HT-29 (cell line): Measurements from ENCODE around the gene BPIFB3. TPM values are rescaled to one million over a fixed set of nuclear protein-coding genes. Genes with fewer than 3 reads are reported as not detected.
"Not testable (repeated sequence)": the region's sequence is repeated elsewhere in the genome, so short reads cannot be mapped to it uniquely, and the experiment has no call there.

Experiments used
- DNase-seq: peaks from one replicate; pipeline ENCODE4 v3.0.0-alpha.2; 2015; ENCODE audit warnings: low spot score
- total RNA-seq: library from RNA; depleted of rRNA; stranded (reverse); fragments of >200 nt; shearing (Covaris generic); gene quantifications from 2 replicates; pipeline ENCODE4 v1.2.3, GENCODE V29; 2014

The BPIFB3 gene
- total RNA-seq, 1 experiment from 2014 or later = not detected

DNA sequence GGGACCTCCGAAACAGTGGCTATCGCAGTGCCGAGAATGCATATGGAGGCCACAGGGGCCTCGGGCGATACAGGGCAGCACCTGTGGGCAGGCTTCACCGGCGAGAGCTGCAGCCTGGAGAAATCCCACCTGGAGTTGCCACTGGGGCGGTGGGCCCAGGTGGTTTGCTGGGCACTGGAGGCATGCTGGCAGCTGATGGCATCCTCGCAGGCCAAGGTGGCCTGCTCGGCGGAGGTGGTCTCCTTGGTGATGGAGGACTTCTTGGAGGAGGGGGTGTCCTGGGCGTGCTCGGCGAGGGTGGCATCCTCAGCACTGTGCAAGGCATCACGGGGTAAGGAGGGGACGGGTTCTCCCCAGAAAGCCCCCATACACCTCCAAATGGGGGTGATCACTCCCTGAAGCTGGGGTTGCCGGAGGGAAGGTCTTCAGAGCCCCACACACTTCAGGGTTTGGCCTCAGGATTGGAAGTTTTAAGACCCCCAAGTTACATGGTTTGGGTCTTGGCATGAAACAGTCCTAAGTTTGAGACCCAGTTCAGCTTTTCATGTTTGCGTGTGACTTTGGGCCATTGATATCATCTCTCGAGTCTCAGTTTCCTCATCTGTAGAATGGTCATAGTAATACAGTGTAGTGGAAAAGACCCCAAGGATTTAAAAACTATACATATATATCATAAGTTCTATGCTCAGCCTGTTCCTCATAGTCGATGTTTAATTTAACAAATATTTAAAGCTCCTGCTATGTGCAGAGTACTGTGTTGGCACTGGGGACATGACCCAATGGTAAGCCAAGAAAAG is 30.0 kb downstream of the BPIFB3 start:
- no peak for DNase-seq

DNA sequence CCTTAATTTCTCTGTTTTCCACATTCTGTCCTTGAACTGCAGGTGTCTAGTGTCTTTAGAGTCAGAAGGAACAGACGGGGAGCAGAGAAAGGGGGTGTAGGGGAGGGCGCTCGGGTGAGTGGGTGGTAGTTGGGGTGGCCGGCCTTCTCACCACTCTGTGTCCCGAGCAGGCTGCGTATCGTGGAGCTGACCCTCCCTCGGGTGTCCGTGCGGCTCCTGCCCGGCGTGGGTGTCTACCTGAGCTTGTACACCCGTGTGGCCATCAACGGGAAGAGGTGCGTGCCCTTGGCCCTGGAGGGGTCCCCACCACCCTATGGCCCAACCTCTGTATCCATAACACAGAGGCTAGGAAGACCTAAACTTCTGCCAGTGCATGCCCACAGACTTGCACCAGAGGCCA is 31.0 kb downstream of the BPIFB3 start:
- no peak for DNase-seq

DNA sequence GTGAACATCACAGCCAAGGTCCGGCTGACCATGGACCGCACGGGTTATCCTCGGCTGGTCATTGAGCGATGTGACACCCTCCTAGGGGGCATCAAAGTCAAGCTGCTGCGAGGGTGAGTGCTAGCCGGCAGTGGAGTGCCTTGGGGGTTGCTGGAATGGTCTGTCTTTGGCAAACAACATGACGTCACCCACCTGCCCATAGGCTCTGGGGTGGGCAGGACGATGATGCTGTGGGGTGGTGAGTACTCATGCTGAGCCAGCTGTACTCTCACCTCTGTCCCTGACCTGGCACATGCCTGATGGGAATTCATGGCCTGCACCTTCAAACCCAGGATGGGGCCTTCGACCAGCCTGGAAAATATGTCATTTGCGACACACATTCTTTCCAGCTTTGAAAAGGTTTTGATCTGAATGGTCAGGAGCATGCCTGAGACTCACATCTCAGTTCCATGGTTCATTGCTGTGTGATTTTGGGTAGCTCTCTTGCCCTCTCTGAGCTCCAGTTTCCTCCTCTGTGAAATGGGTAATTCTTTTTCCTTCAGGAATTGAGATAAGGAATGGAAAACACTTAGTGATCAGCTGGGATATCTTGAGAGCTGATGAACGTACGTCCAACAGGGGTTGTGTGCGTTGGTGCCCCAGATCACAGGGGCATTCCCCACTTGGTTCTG is 32.5 kb downstream of the BPIFB3 start:
- DNase-seq = no peak

DNA sequence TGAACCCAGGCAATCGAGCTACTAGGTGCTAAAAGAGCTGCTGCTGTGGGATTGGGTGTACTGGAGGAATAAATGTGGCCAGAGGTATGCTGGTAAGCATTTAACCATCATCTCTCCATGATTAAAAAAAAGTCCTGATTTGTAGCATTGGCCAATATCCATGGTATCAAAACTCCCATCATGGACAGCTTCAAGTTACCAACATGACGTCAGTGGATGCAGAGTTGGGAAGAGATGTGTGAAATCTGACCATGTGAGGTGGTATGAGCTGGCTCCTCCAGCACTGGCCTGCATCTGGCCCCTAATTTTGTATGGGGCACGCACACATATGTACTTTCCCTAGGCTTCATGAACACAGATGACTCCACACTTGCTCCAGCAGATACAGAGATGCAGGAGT is 37.4 kb downstream of the BPIFB3 start:
- no peak for DNase-seq

DNA sequence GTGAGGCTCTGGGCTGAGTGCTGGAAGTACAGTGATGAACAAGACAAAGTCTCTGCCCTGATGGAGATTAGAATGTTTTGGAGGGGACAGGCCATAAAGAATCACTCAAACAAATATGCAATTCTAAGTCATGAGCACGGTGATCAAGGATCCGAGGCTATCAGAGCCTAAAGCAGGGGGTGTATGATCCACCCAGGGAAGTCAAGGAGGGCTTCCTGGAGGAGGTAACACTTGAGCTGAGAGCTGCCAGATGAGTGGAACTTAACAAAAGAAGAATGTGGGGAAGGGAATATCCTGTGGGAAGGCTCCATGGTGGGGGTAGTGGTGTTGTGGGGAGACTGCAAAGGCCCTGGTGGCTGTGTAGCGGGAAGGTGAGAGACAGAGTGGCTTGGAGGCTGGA is 38.0 kb downstream of the BPIFB3 start:
- DNase-seq = no peak

DNA sequence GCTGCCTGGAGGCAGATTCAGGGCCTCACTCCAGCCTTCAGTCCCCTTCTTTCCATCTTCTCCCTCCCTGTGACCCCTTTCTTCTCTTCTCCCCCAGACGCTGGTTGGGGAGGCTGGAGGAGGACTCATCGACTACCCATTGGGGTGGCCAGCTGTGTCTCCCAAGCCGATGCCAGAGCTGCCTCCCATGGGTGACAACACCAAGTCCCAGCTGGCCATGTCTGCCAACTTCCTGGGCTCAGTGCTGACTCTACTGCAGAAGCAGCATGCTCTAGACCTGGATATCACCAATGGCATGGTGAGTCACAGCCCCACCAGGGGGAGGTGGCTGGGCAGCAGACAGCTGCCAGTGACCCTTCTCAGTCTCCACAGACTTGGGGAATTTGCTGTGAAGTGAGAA is 38.7 kb downstream of the BPIFB3 start:
- no peak for DNase-seq

DNA sequence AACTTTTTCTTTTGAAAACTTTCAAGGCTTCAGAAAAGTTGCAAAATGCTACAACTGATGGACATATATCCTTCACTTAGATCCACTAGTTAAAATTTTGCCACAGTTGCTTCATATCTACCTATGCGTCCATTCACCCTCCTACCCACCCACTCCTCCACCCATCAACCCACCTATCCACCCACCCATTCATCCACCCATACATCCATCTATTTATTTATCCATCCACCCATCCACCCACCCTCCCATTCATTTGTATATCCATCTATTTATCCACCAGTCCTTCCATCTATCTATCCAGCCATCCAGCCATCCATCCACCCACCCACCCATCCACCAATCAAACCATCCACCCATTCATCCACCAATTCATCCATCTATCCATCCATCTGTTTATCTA is 39.4 kb downstream of the BPIFB3 start:
- DNase-seq = no peak

DNA sequence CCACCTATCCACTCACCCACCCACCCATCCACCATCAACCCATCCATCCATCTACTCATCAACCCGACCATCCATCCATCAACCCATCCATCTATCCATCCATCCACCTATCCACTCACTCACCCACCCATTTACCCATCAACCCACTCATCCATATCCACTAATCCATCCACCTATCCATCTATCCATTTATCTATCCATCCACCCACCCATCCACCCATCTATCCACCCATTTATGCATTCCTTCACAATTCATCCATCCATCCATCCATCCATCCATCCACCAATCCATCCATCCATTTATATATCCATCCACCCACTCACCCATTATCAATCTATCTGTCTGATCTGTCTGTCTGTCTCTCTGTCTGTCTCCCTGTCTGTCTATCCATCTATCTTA is 39.9 kb downstream of the BPIFB3 start:
- DNase-seq = no peak

DNA sequence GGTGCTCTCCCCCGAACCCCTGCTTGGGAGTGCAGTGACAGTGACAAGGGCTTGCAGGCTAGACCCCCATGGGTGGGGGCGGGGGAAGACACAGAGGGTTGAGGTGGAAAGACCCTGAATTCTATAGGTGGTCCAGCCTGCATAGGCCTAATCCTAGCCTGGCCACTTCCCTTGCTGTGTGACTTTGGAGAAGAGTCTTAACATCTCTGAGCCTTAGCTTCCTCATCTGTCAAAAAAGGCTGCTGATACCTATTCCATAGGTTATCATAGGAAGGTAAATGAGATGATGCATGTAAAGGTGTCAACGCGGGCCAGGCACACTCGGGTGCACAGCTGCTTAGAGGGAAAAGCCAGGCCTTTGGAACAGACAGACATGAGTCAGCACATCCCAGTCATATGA is 41.5 kb downstream of the BPIFB3 start:
- DNase-seq = no peak

DNA sequence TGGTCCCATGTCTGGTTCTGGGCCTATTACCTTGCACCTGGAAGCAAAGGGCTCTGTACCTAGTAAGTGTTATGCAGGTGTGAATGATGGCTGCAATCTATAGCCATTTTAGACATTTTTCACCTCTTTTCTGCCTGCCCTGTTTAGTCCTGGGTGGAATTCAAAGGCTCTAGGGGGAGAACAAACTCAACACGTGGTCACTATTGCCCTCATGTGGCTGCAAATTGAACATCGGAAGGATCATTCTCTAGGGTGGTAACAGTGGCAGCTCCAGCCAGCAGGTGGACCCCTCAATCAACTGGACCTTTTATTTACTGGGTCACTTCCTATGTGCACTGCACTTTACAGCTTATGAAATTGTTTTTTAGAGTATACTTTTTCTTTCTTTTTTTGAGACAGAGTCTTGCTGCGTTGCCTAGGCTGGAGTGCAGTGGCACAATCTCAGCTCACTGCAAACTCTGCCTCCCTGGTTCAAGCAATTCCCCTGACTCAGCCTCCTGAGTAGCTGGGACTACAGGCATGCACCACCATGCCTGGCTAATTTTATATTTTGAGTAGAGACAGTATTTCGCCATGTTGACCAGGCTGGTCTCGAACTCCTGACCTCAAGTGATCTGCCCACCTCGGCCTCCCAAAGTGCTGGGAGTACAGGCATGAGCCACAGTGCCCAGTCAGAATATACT is 42.3 kb downstream of the BPIFB3 start:
- peak; percentile 89 for DNase-seq

DNA sequence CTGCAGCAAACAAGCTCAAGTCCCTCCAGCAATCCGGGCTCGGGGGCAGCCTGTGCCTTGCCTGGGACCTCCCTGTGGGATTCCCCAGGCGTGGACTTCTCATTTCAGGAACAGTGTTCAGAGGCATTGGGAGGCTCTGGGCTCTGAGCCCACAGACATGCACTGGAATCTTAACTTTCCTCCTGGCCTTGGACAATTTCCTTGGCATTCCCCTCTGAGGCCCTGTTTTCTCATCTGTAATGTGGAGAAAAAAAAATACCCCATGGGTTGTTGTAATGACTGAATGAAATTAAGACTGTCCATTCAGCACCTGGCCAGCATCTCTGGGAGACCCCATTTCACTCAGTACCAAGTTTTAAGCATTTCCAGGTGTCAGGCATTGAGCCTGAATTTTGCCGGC is 43.3 kb downstream of the BPIFB3 start:
- DNase-seq = no peak

DNA sequence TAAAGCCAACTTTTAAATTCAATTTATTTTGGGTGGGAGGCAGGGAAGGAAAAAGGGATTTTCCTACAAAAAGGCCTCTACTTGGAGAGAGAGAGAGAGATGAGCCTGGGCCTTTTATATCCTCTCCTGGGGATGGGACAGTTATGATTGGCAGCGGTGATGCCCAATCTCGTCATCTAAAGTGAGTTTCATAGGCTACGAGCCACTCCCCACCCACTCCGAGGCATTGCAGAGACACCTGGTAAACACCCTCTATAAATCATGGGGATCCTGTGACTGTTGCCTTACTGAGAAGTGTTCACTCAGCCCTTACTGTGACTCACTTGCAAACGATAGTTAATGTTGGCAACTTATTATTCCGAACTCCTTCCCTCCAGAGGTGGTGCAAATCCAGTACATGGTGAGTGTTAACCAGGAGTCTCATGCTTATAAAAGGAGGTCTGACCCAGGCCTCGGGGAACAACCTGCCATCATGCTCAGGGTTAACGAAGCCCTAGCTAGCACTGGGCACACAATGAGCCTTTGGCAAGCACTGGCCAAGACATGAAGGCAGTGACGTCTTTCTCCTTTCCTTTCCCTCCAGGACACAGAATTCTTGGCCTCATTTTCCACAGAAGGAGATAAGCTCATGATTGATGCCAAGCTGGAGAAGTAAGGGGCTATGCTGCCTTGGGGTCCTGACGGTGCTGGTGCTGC is 46.3 kb downstream of the BPIFB3 start:
- DNase-seq = peak; percentile 41

DNA sequence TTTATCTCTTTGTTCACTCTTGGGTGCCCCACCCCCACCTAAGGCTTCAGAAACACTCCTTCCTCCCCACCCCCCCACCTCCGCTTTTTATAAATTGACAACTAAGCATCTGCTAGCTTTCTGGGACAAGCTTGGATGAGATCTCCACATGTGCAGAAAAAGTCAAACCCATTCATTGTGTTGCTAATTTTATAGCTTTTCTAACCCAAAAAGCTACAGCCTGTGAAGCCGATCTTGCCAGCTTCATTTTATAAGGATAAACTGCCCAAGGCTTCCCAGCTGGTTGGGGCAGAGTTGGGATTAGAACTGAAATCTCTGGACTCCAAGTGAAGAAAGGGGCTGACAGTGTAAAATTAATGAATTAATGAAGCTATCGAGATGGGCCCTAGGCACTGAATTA is 49.9 kb downstream of the BPIFB3 start:
- no peak for DNase-seq

DNA sequence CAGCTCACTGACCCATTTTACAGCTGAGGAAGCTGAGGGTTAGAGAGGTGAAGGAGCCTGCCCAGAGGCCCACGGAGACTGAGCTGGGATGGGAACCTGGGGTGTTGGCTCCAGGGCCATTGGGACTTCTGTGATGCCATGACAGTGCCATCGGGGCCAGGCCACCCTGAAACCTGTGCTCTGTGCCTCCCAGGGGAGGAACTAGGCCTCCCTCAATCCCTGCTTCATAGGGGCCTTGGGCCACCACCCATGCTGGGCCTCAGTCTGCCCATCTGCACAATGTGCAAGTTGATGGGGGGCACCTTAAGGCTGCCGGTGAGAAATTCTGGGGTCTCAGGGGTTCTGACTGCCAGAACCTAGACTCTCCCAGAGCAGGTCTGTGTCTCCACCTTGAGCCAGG is 50.6 kb downstream of the BPIFB3 start:
- no peak for DNase-seq

DNA sequence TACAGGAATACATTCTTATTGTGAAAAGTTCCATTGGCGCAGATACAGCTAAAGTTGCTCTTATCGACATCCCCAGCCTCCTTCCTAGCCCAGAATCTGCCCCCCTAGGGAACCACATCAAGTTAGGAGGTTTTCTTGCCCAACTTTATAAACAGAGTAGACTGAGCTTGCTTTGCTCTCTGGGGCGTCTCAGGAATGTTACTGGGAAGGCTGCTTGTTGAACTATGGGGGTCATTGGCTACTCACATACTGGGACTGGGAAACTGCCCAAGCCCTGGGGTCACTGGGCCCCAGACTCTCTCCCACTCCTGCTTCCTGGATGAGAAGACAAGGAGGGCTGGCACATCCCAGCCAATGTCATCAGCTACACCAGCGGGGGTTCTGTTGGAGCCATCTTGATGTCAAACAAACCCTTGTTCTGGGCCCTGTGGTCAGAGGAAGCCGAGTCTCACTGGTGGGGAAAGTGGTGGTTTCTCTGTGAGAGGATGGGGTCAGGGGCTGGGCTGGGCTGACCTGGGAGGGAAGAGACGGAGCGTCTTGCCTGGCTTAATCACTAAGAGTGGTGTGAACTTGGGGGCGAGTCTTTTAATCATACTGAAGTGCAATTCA is 51.7 kb downstream of the BPIFB3 start:
- DNase-seq = no peak

DNA sequence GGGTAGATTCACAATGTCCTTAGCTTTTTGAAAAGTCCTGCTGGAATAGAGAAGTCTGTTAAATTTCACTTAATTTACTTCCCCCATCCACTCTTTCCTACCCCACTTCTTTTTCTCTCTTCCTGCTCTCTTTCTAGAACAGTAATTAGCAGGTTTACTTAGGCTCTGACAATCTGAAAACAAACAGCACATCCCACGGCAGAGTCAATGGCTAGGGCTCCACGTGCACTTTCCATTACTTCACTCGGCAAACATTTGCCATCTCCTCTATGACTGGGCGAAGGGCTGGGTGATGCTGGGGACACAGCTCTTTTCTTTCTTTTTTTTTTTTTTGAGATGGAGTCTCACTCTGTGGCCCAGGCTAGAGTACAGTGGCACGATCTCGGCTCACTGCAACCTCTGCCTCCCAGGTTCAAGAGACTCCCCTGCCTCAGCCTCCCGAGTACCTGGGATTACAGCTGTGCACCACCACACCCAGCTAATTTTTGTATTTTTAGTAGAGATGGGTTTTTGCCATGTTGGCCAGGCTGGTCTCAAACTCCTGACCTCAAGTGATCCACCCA is 52.4 kb downstream of the BPIFB3 start:
- not testable (repeated sequence) for DNase-seq

DNA sequence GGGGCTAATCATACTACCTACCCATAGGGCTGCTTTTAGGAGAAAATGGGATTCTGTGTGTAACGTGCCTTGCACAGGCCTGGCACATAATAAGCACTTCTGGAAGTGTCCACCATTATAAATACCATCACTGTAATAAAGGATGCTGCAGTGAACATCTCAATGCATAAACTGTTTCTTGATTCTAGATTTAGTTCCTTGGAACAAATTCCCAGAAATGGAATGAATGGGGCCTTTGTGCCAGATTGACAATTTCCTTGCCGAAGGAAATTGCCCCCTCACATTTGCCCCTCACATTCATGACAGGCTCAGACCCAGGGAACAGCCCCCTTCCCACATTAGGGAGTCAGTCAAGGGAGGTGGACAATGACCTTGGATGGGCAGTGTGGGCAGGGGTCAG is 55.0 kb downstream of the BPIFB3 start:
- no peak for DNase-seq

DNA sequence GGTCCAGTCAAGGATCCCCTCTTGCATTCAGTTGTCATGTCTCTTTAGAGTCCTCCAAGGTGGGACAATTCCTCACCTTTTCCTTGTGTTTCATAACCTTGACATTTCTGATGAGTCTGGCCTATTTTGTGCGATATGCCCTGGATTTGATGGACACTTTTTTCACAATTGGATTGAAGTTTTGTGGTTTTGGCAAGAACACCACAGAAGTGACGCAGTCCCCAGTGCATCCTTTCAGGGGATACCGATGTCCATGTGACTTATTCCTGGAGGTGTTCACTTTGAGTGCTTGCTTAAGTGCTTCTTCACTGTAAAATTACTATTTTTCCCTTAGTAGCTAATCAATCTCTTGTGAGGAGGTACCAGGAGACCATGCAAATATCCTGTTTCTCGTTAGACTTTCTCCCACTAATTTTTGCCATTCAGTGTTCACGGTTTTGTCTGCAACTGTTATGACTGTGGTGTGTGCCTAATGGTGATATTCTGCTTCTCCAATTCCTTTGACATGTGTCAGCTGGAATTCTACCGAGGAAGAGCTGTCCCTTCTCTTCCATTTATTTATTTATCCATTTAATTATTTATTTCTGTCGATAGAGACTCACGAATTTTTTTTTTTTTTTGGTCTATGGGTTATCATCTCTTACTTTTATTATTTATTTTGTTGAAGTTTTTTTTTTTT is 56.6 kb downstream of the BPIFB3 start:
- DNase-seq = no peak

DNA sequence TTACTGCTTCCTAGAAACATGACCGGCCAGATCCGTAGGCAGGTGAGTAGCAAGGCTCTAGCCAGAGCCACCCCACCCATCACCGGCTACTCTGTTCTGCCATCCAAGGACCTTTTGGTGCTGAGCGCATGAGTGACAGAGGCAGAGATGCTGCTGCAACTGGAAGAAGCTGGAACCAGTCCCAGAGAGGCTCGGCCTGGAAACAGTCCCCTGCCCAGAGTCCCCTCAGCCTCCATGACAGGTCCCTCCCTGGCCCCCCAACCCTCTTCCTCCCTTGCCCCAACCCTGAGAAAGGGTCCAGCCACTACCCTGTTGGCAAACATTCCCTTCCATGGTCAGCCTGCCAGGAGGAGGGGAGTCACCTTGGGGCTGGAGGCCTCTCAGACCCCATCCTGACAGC is 57.6 kb downstream of the BPIFB3 start:
- no peak for DNase-seq

DNA sequence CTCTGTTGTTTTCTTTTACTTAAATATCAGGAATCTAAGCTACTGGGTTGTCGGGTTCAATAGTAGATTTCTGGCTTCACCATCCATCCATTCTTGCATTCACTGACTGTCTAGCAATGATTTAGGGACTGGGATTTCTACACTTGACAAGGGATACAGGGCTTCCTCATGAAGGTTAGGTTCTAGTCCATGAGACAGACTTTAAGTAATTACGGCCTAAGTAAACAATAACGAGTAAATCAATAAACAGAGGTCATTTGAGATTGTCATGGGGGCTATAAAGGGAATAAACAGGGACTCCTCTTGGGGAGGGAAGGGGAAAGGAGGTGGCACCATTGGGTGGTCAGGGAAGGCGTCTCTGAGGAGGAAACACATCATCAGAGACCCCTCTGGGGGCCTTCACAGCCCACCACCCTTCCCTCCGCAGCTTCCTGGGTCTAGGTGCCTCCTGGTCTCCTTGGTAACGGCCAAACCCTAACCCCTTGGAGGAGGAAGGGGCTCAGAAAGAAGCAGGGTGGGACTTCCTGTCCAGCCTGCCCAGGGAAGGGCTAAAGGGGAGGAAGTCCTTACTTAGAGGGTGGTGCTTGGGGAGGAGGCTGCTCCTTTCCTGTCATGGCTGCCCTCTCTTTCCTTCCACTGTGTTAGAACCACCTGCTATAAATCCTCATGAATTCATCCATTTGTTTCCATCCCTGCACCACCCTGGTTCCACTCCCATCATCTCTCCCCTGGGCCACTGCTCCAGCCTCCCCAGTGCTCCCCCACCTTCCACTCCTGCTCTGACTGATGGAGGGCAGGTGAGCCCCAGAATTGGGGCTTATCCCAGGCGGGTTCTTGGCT is 59.1 kb downstream of the BPIFB3 start:
- DNase-seq = no peak
